ENCODE data around the gene SH2B2. TPM values are rescaled to one million over a fixed set of nuclear protein-coding genes. Genes with fewer than 3 reads are reported as not detected.

Gene SH2B2
- total RNA-seq, 1 experiment from 2014 or later, result 14.7 TPM

- TF ChIP-seq HMGXB4 (CRISPR knock-in tag; IDR thresholded peaks at IDR 0.05) (no peak), RORB (CRISPR knock-in tag; IDR thresholded peaks at IDR 0.05) (no peak), MYBL2 (CRISPR knock-in tag; IDR thresholded peaks at IDR 0.05) (no peak), HMGA2 (CRISPR knock-in tag; IDR thresholded peaks at IDR 0.05) (no peak), GTF2I (CRISPR knock-in tag; conservative IDR thresholded peaks at IDR 0.05) (no peak), KAT7 (CRISPR knock-in tag; IDR thresholded peaks at IDR 0.05; ENCODE audit: borderline replicate concordance) (no peak), ZBTB21 (CRISPR knock-in tag; IDR thresholded peaks at IDR 0.05; ENCODE audit: borderline replicate concordance) (no peak), ELF4 (CRISPR knock-in tag; IDR thresholded peaks at IDR 0.05; ENCODE audit: low read depth) (no peak)
- TF ChIP-seq, protein P1, sequence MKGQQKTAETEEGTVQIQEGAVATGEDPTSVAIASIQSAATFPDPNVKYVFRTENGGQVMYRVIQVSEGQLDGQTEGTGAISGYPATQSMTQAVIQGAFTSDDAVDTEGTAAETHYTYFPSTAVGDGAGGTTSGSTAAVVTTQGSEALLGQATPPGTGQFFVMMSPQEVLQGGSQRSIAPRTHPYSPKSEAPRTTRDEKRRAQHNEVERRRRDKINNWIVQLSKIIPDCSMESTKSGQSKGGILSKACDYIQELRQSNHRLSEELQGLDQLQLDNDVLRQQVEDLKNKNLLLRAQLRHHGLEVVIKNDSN (CRISPR knock-in tag; IDR thresholded peaks at IDR 0.05), result no peak
- TF ChIP-seq, protein P2, sequence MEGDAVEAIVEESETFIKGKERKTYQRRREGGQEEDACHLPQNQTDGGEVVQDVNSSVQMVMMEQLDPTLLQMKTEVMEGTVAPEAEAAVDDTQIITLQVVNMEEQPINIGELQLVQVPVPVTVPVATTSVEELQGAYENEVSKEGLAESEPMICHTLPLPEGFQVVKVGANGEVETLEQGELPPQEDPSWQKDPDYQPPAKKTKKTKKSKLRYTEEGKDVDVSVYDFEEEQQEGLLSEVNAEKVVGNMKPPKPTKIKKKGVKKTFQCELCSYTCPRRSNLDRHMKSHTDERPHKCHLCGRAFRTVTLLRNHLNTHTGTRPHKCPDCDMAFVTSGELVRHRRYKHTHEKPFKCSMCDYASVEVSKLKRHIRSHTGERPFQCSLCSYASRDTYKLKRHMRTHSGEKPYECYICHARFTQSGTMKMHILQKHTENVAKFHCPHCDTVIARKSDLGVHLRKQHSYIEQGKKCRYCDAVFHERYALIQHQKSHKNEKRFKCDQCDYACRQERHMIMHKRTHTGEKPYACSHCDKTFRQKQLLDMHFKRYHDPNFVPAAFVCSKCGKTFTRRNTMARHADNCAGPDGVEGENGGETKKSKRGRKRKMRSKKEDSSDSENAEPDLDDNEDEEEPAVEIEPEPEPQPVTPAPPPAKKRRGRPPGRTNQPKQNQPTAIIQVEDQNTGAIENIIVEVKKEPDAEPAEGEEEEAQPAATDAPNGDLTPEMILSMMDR (IDR thresholded peaks at IDR 0.05), result no peak
These were observed 1.7 kb upstream of the SH2B2 start (continued) for GRCh38 chr7:102284891-102285539.

GRCh38 chr7:102285540-102286236, 980 bp upstream of the SH2B2 start:
- no peak overlapping the region for H3K27ac Mint-ChIP-seq

More at GRCh38 chr7:102285540-102286236, 980 bp upstream of the SH2B2 start:
- ATAC-seq, result no peak
- Mint-ChIP-seq H3K9me3 (no peaks in the 10 kb centered on the region), H3K4me3 (peak overlapping the region; percentile 37), H3K27me3 (ENCODE audit: low read depth) (peaks cover 10% of the 10 kb centered on the region), H3K4me1 (peaks cover 12% of the 10 kb centered on the region), H3K36me3 (no peaks in the 10 kb centered on the region)
- POLR2A ChIA-PET, result no interaction called here
- DNase-seq (ENCODE audit: low spot score), result no peak
- TF ChIP-seq MYBL2 (CRISPR knock-in tag; IDR thresholded peaks at IDR 0.05) (no peak), ARID4B (CRISPR knock-in tag; IDR thresholded peaks at IDR 0.05; ENCODE audit: borderline replicate concordance) (no peak), NR2C2 (CRISPR knock-in tag; IDR thresholded peaks at IDR 0.05) (0 out of 2 replicates have a peak, but pooled peaks have one; percentile 28), USF2 (CRISPR knock-in tag; IDR thresholded peaks at IDR 0.05) (no peak), ZNF317 (CRISPR knock-in tag; IDR thresholded peaks at IDR 0.05; ENCODE audit: borderline replicate concordance, low read depth) (no peak)
- TF ChIP-seq, protein P3, sequence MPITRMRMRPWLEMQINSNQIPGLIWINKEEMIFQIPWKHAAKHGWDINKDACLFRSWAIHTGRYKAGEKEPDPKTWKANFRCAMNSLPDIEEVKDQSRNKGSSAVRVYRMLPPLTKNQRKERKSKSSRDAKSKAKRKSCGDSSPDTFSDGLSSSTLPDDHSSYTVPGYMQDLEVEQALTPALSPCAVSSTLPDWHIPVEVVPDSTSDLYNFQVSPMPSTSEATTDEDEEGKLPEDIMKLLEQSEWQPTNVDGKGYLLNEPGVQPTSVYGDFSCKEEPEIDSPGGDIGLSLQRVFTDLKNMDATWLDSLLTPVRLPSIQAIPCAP (CRISPR knock-in tag; IDR thresholded peaks at IDR 0.05), result no peak
- TF ChIP-seq, protein P4, sequence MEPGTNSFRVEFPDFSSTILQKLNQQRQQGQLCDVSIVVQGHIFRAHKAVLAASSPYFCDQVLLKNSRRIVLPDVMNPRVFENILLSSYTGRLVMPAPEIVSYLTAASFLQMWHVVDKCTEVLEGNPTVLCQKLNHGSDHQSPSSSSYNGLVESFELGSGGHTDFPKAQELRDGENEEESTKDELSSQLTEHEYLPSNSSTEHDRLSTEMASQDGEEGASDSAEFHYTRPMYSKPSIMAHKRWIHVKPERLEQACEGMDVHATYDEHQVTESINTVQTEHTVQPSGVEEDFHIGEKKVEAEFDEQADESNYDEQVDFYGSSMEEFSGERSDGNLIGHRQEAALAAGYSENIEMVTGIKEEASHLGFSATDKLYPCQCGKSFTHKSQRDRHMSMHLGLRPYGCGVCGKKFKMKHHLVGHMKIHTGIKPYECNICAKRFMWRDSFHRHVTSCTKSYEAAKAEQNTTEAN (CRISPR knock-in tag; IDR thresholded peaks at IDR 0.05), result no peak
- TF ChIP-seq, protein P5, sequence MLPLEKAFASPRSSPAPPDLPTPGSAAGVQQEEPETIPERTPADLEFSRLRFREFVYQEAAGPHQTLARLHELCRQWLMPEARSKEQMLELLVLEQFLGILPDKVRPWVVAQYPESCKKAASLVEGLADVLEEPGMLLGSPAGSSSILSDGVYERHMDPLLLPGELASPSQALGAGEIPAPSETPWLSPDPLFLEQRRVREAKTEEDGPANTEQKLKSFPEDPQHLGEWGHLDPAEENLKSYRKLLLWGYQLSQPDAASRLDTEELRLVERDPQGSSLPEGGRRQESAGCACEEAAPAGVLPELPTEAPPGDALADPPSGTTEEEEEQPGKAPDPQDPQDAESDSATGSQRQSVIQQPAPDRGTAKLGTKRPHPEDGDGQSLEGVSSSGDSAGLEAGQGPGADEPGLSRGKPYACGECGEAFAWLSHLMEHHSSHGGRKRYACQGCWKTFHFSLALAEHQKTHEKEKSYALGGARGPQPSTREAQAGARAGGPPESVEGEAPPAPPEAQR (CRISPR knock-in tag; IDR thresholded peaks at IDR 0.05), result no peak
- CTCF ChIA-PET, result interaction anchor here (1.2 to 1.6 kb wide), 2 partner anchors 15 to 111 kb away, joined by 3 read pairs; partner anchors contain the start of gene PRKRIP1
